GM12878 (cell line): ENCODE measurements around the gene VIL1. TPM values are rescaled to one million over a fixed set of nuclear protein-coding genes. Genes with fewer than 3 reads are reported as not detected.

ENCODE experiments used
- ATAC-seq: fragments of 200-7000 bp; cut with Tn5 transposase; 3 replicates; pipeline ENCODE4 v1.9.1; 2020; ENCODE audit warnings: mild to moderate bottlenecking, moderate library complexity
- BruUV-seq: library from RNA; stranded (reverse); fragments of 400-500 nt; replicated peaks from 2 replicates; lab custom pipeline; 2021; lab: Mats Ljungman, UMichigan
- CTCF ChIA-PET: fragments of 300-600 bp; sonication (Branson Sonifier 250); formaldehyde crosslinking; extraction: SDS; loops from one replicate; lab custom pipeline; 2021; ENCODE audit warnings: inconsistent platforms; lab: Yijun Ruan, JAX
- POLR2A ChIA-PET: fragments of 350-600 bp; formaldehyde crosslinking; extraction: SDS; loops from one replicate; lab custom pipeline; 2021; ENCODE audit warnings: inconsistent platforms; lab: Charles Lee
- RAD21 ChIA-PET: fragments of 300-600 bp; sonication (Branson Sonifier 250); formaldehyde crosslinking; loops from one replicate; lab custom pipeline; 2023; ENCODE audit warnings: antibody characterized with exemption; ENCODE audit not compliant: unreplicated experiment; lab: Charles Lee
- SMC1A ChIA-PET: fragments of 300-600 bp; sonication (Branson Sonifier 250); formaldehyde crosslinking; loops from one replicate; lab custom pipeline; 2023; ENCODE audit not compliant: unreplicated experiment, uncharacterized antibody; lab: Charles Lee
- DNase-seq: peaks from one replicate; pipeline ENCODE4 v3.0.0-alpha.2; 2011; ENCODE audit warnings: low read depth, low spot score
- FAIRE-seq: peaks from 3 replicates; lab custom pipeline; 2011; peaks lifted over from hg19 to GRCh38; lab: Jason Lieb, UNC
- H2AFZ ChIP-seq: 2 replicates; pipeline ENCODE4 v1.6.0; 2011; ENCODE audit warnings: low read depth, low read length, control low read depth; ENCODE audit not compliant: control insufficient read depth
- H3K27ac ChIP-seq: 2 replicates; pipeline ENCODE4 v1.5.1; 2011; ENCODE audit warnings: control low read depth; ENCODE audit not compliant: control insufficient read depth, insufficient read depth
- H3K27me3 ChIP-seq, 2 experiments: replicated peaks in 1 of 2; 2 replicates each; pipeline versions ENCODE4 v1.6.0 to v1.6.1; 2011; ENCODE audit warnings: low read length in 1 of 2; ENCODE audit not compliant: control insufficient read depth in 2 of 2, insufficient read depth in 2 of 2
- H3K36me3 ChIP-seq, 2 experiments: 2 replicates each; pipeline ENCODE4 v1.5.1; 2011; ENCODE audit warnings: low read length in 1 of 2; ENCODE audit not compliant: control insufficient read depth in 2 of 2, insufficient read depth in 2 of 2
- H3K4me1 ChIP-seq: 2 replicates; pipeline ENCODE4 v1.6.1; 2011; ENCODE audit warnings: mild to moderate bottlenecking, low read length, moderate library complexity, mixed read lengths; ENCODE audit not compliant: control insufficient read depth, insufficient read depth
- H3K4me2 ChIP-seq: 2 replicates; pipeline ENCODE4 v1.6.0; 2011; ENCODE audit warnings: control low read depth; ENCODE audit not compliant: control insufficient read depth, insufficient read depth
- H3K4me3 ChIP-seq: fragments of 200-600 bp; sonication (generic); 2 replicates; pipeline ENCODE4 v1.5.1; 2016
- H3K79me2 ChIP-seq: 2 replicates; pipeline ENCODE4 v1.6.0; 2011; ENCODE audit warnings: low read length; ENCODE audit not compliant: control insufficient read depth, insufficient read depth
- H3K9ac ChIP-seq: 2 replicates; pipeline ENCODE4 v1.8.0; 2011; ENCODE audit warnings: low read length, control low read depth, mixed read lengths; ENCODE audit not compliant: control insufficient read depth, insufficient read depth
- H3K9me3 ChIP-seq: replicated peaks from 3 replicates; pipeline ENCODE4 v1.5.1; 2011; ENCODE audit warnings: mild to moderate bottlenecking, low read length; ENCODE audit not compliant: control insufficient read depth, insufficient read depth
- H4K20me1 ChIP-seq: 2 replicates; pipeline ENCODE4 v1.6.0; 2011; ENCODE audit not compliant: control insufficient read depth, insufficient read depth
- KDM1A ChIP-seq: fragments of 200-600 bp; sonication (generic); IDR thresholded peaks from 2 replicates; pipeline ENCODE4 v1.6.1; 2016; ENCODE audit warnings: borderline replicate concordance
- RUNX3 ChIP-seq: IDR thresholded peaks from 2 replicates; pipeline ENCODE4 v1.6.1; 2012; ENCODE audit warnings: low read length, inconsistent platforms
- WGBS: methylation state at CpG from one replicate; pipeline ENCODE4 v1.1.6; 2016; ENCODE audit warnings: low lambda C conversion rate; ENCODE audit not compliant: insufficient replicate concordance, insufficient coverage; ENCODE audit errors: missing lambda C conversion rate; 5-methylcytosine and 5-hydroxymethylcytosine counted together
- in situ Hi-C: fragments of 300-500 bp; cut with MboI; formaldehyde crosslinking; loops from 9 replicates; pipeline ENCODE4 v1.14.3; 2018; ENCODE audit warnings: mixed read lengths
- intact Hi-C: fragments of 100-400 bp; cut with micrococcal nuclease; formaldehyde crosslinking; loops from one replicate; pipeline ENCODE4 v1.14.2; 2022; ENCODE audit not compliant: unreplicated experiment
- polyA plus RNA-seq, 11 experiments: library from polyadenylated mRNA; depleted of rRNA in 4 of 11; unstranded in 6 of 11; stranded (reverse) in 5 of 11; fragments of >200 nt; fragmentation: Nextera tagmentation in 4 of 11; fragmentation: Illumina TruSeq in 1 of 11; extraction: Ambion mirVana in 4 of 11; extraction: Trizol in 1 of 11; gene quantifications; 1 replicate in 1 of 11; 2 replicates in 10 of 11; pipeline versions ENCODE4 v1.2.1 to v1.2.3, GENCODE V29; 2011 to 2016; ENCODE audit warnings: inconsistent platforms in 2 of 11, missing spikeins in 2 of 11, low read depth in 1 of 11
- total RNA-seq, 4 experiments: library from RNA; depleted of rRNA in 3 of 4; stranded (reverse); fragments of >200 nt in 3 of 4; fragmentation: Illumina TruSeq in 1 of 4; extraction: Trizol in 1 of 4; gene quantifications; 2 replicates each; pipeline versions ENCODE4 v1.2.1 to v1.2.3, GENCODE V29; 2013 to 2021
- TF ChIP-seq, protein P1 (sequence below): fragments of 450-650 bp; IDR thresholded peaks from 2 replicates; pipeline ENCODE4 v1.6.1; 2018; ENCODE audit warnings: mild to moderate bottlenecking, low read depth, moderate library complexity; ENCODE audit not compliant: partially characterized antibody

VIL1 gene
- total and polyA plus RNA-seq, 10 of the 15 experiments (the other 5 are each of a cell fraction or from before 2014, with no cell fraction given): 0.03 to 1.9 (median 0.33) TPM

DNA sequence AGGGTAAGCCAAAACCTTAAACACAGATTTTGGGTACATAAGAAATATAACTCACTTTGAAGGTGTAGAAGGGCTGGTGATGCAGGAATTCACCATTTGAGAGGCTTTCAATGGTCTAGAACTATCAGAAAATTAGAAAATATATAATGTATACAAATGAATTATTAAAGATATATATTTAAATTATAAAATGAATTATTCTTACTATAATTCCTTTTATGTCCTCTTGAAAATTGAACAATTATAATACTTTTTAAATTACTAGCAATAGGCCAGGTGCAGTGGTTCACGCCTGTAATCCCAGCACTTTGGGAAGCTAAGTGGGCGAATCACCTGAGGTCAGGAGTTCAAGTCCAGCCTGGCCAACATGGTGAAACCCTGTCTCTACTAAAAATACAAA lies 60.7 kb downstream of the VIL1 start (continued):
- TF ChIP-seq, protein P1, sequence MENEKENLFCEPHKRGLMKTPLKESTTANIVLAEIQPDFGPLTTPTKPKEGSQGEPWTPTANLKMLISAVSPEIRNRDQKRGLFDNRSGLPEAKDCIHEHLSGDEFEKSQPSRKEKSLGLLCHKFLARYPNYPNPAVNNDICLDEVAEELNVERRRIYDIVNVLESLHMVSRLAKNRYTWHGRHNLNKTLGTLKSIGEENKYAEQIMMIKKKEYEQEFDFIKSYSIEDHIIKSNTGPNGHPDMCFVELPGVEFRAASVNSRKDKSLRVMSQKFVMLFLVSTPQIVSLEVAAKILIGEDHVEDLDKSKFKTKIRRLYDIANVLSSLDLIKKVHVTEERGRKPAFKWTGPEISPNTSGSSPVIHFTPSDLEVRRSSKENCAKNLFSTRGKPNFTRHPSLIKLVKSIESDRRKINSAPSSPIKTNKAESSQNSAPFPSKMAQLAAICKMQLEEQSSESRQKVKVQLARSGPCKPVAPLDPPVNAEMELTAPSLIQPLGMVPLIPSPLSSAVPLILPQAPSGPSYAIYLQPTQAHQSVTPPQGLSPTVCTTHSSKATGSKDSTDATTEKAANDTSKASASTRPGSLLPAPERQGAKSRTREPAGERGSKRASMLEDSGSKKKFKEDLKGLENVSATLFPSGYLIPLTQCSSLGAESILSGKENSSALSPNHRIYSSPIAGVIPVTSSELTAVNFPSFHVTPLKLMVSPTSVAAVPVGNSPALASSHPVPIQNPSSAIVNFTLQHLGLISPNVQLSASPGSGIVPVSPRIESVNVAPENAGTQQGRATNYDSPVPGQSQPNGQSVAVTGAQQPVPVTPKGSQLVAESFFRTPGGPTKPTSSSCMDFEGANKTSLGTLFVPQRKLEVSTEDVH: no peak

DNA sequence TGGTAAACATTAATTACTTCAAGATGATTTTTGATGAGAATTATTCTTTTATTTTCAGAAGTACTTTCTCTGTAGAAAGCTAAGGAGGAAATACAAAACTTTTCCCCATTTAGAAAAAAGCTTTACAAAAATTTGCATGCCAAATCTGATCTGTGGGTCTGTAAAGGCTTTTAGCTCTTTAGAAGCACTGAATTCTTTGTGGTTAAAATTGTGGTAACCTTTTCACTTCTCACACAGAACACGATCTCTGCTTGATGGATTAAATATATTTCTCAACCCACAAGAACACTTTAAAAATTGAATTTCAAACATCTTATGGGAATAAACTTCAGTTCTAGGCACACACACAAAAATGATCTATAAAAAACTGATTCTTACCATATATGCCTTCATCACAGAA lies 63.7 kb downstream of the VIL1 start:
- Histone ChIP-seq H4K20me1 (no peaks in the 10 kb centered on the region), H3K9me3 (no peaks in the 10 kb centered on the region), H3K27me3 (no peaks in the 10 kb centered on the region), H3K79me2 (no peaks in the 10 kb centered on the region), H3K36me3 (peaks cover 0 to 9% of the 10 kb centered on the region in 2 experiments; a peak in 2 of 4 replicates), H3K4me1 (peaks cover 13% of the 10 kb centered on the region), H3K9ac (peak overlapping the region; percentile 24; the same call in 1 of the 2 replicates), H3K27ac (peak overlapping the region; percentile 42), H3K4me3 (no peak overlapping the region), H3K4me2 (peak overlapping the region; percentile 46; the same call in 1 of the 2 replicates), H2AFZ (no peak overlapping the region)
- intact Hi-C loops (no loop called here), in situ Hi-C loops (no loop called here)
- ChIA-PET POLR2A (no interaction called here), CTCF (interaction anchor here (0.6 to 1.6 kb wide), 4 partner anchors 9 to 108 kb away, joined by 3 read pairs; no protein-coding TSS in a partner anchor), RAD21 (interaction anchor here (0.7 to 1.1 kb wide), 2 partner anchors 17 to 100 kb away, joined by 3 read pairs; no protein-coding TSS in a partner anchor), SMC1A (interaction anchor here (0.7 kb wide), 2 partner anchors 14 to 28 kb away, joined by 3 read pairs; no protein-coding TSS in a partner anchor)
- FAIRE-seq (peak; percentile 38), ATAC-seq (no peak), DNase-seq (no peak)
- 8% methylated on average over 1 of the region's 1 CpG for WGBS
- TF ChIP-seq KDM1A (no peak), RUNX3 (peak; percentile 81)
- TSS peak; percentile 11 for BruUV-seq
